Activated CD8-positive, alpha-beta T cell treated with anti-CD3 and anti-CD28 coated beads for 36 hours (primary cell): Measurements from ENCODE around the gene SHISA8. TPM values are rescaled to one million over a fixed set of nuclear protein-coding genes. Genes with fewer than 3 reads are reported as not detected.

ENCODE experiments used
- ATAC-seq: fragments of 200-7000 bp; cut with Tn5 transposase; one replicate; pipeline ENCODE4 v1.10.0; 2021; ENCODE audit warnings: mild to moderate bottlenecking, moderate library complexity
- CTCF ChIA-PET: fragments of 350-600 bp; sonication (Branson Sonifier 250); formaldehyde crosslinking; loops from one replicate; lab custom pipeline; 2021; ENCODE audit warnings: antibody characterized with exemption; lab: Charles Lee
- POLR2A ChIA-PET: fragments of 350-600 bp; sonication (Branson Sonifier 250); formaldehyde crosslinking; loops from one replicate; lab custom pipeline; 2021; ENCODE audit warnings: antibody characterized with exemption; lab: Charles Lee
- DNase-seq: peaks from one replicate; pipeline ENCODE4 v3.0.0-alpha.2; 2020
- H3K27ac Mint-ChIP-seq: one replicate; pipeline ENCODE4 v1.8.0; 2021; ENCODE audit warnings: mild to moderate bottlenecking, mixed read lengths
- H3K27me3 Mint-ChIP-seq: one replicate; pipeline ENCODE4 v1.8.0; 2021; ENCODE audit warnings: mixed read lengths
- H3K36me3 Mint-ChIP-seq: one replicate; pipeline ENCODE4 v1.8.0; 2021; ENCODE audit warnings: low read depth, mixed read lengths
- H3K4me1 Mint-ChIP-seq: one replicate; pipeline ENCODE4 v1.8.0; 2021; ENCODE audit warnings: low read depth, mixed read lengths
- H3K4me3 Mint-ChIP-seq: one replicate; pipeline ENCODE4 v1.8.0; 2021; ENCODE audit warnings: mild to moderate bottlenecking, moderate library complexity, mixed read lengths
- H3K9me3 Mint-ChIP-seq: one replicate; pipeline ENCODE4 v1.8.0; 2021; ENCODE audit warnings: mixed read lengths
- CTCF ChIP-seq: fragments of 200-600 bp; IDR thresholded peaks from one replicate; pipeline ENCODE4 v1.8.0; 2022; ENCODE audit warnings: antibody characterized with exemption, mild to moderate bottlenecking
- intact Hi-C: fragments of 100-400 bp; cut with micrococcal nuclease; formaldehyde crosslinking; loops from one replicate; pipeline ENCODE4 v1.10.0; 2022
- total RNA-seq, 2 experiments: library from RNA; stranded (reverse); gene quantifications; one replicate each; pipeline ENCODE4 v1.2.3, GENCODE V29; 2021

The SHISA8 gene
- total RNA-seq, 2 experiments from 2014 or later, result 2.3 to 2.7 TPM

DNA sequence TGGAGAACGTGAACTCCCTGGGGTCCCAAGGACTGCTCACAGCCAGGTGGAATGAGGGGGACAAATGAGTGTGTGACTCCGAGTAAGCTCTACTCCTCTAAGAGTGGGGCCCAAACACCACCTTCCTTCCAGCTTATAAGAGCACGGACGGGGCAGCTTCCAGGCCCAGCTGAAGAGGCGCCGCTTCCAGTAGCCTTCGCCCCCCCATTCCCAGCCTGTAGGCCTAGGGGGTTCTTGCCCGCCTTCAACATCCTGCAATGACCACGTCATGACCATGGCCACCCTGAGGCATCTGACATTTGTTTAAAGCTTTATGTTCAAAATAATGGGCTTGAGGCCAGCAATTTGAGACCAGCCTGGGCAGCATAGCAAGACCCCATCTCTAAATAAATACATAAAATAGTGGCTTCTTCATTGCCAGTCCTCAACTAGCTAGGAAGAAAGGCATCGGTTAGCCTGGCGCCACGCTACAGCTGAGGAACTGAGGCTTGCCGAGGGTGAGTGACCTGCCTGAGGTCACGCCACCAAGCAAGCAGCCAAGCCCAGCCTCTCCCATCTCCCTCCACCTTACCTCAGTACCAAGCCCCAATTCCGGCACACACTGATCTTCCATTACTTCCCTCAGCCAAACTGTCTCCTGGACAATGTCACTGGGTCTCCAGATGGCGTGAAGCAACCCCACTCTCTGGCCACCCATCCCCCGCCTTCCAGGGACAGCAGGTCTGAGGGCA lies 19.6 kb upstream of the SHISA8 start:
- DNase-seq (no peak), ATAC-seq (no peak)
- Mint-ChIP-seq H3K27ac (no peak overlapping the region), H3K27me3 (no peaks in the 10 kb centered on the region), H3K9me3 (no peaks in the 10 kb centered on the region), H3K4me1 (peaks cover 11% of the 10 kb centered on the region), H3K4me3 (no peak overlapping the region), H3K36me3 (peaks cover 21% of the 10 kb centered on the region)
- no peak for TF ChIP-seq CTCF
- ChIA-PET CTCF (interaction anchor here (0.8 kb wide), 1 partner anchor 9 kb away, joined by 4 read pairs; no protein-coding TSS in a partner anchor), POLR2A (interaction anchor here (0.9 to 8.3 kb wide), 3 partner anchors 11 to 77 kb away, joined by 3 to 134 read pairs (median 3); partner anchors contain the start of gene TNFRSF13C)
- intact Hi-C loops, result no loop called here

GRCh38 chr22:41933411-41934177 lies 18.7 kb upstream of the SHISA8 start:
- Mint-ChIP-seq H3K9me3 (no peaks in the 10 kb centered on the region), H3K27me3 (no peaks in the 10 kb centered on the region), H3K36me3 (peaks cover 13% of the 10 kb centered on the region), H3K4me1 (peaks cover 11% of the 10 kb centered on the region), H3K27ac (no peak overlapping the region), H3K4me3 (no peak overlapping the region)
- POLR2A ChIA-PET, result interaction anchor here (0.9 to 8.3 kb wide), 5 partner anchors 10 to 76 kb away, joined by 3 to 134 read pairs (median 3); partner anchors contain the start of genes CENPM and TNFRSF13C
- intact Hi-C loops, result no loop called here
- DNase-seq (no peak), ATAC-seq (no peak)
- TF ChIP-seq CTCF, result no peak
- CTCF ChIA-PET, result interaction anchor here (0.8 kb wide), 1 partner anchor 8 kb away, joined by 4 read pairs; no protein-coding TSS in a partner anchor

- Mint-ChIP-seq H3K27ac (no peak overlapping the region), H3K4me3 (no peak overlapping the region), H3K4me1 (peaks cover 17% of the 10 kb centered on the region), H3K27me3 (no peaks in the 10 kb centered on the region), H3K9me3 (no peaks in the 10 kb centered on the region), H3K36me3 (peaks cover 8% of the 10 kb centered on the region)
- intact Hi-C loops, result no loop called here
- no peak for TF ChIP-seq CTCF
- ATAC-seq (no peak), DNase-seq (no peak)
- ChIA-PET CTCF (no interaction called here), POLR2A (interaction anchor here (1.4 kb wide), 2 partner anchors 14 to 31 kb away, joined by 3 to 4 read pairs; partner anchors contain the start of gene CENPM)
These were observed 17.5 kb upstream of the SHISA8 start for GRCh38 chr22:41932353-41932752.

GRCh38 chr22:41931701-41932269 lies 16.9 kb upstream of the SHISA8 start:
- CTCF ChIA-PET, result no interaction called here
- Mint-ChIP-seq H3K27ac (no peak overlapping the region), H3K4me1 (peaks cover 20% of the 10 kb centered on the region), H3K9me3 (no peaks in the 10 kb centered on the region), H3K27me3 (no peaks in the 10 kb centered on the region), H3K36me3 (peaks cover 4% of the 10 kb centered on the region), H3K4me3 (no peak overlapping the region)
- DNase-seq, result no peak
- no peak for ATAC-seq
- POLR2A ChIA-PET, result interaction anchor here (1.4 kb wide), 2 partner anchors 15 to 30 kb away, joined by 3 to 4 read pairs; partner anchors contain the start of gene CENPM
- intact Hi-C loops, result no loop called here
- TF ChIP-seq CTCF, result no peak
